Measurements from ENCODE around the gene TTC27.

The TTC27 gene

GRCh38 chr2:32802877-32803276 lies 175.0 kb downstream of the TTC27 start:
- Histone ChIP-seq H3K4me3 (ENCODE audit: low read depth, low read length) (no peak overlapping the region), H3K4me1 (0 out of 2 replicates have a peak, but pooled peaks cover 2% of the 10 kb centered on the region), H3K27me3 (no peaks in the 10 kb centered on the region), H3K9me3 (no peaks in the 10 kb centered on the region), H3K36me3 (no peaks in the 10 kb centered on the region)
- no peak for DNase-seq
- TF ChIP-seq CTCF (IDR thresholded peaks at IDR 0.05; ENCODE audit: low read depth, low read length): no peak

GRCh38 chr2:32804205-32804604 lies 176.4 kb downstream of the TTC27 start:
- DNase-seq: no peak
- Histone ChIP-seq H3K27me3 (no peaks in the 10 kb centered on the region), H3K36me3 (no peaks in the 10 kb centered on the region), H3K4me1 (0 out of 2 replicates have a peak, but pooled peaks cover 2% of the 10 kb centered on the region), H3K4me3 (ENCODE audit: low read depth, low read length) (no peak overlapping the region), H3K9me3 (no peaks in the 10 kb centered on the region)
- TF ChIP-seq CTCF (IDR thresholded peaks at IDR 0.05; ENCODE audit: low read depth, low read length): no peak

GRCh38 chr2:32805104-32806095 lies 177.6 kb downstream of the TTC27 start:
- Histone ChIP-seq H3K4me3 (ENCODE audit: low read depth, low read length) (no peak overlapping the region), H3K4me1 (0 out of 2 replicates have a peak, but pooled peaks cover 2% of the 10 kb centered on the region), H3K36me3 (no peaks in the 10 kb centered on the region), H3K9me3 (no peaks in the 10 kb centered on the region), H3K27me3 (no peaks in the 10 kb centered on the region)
- no peak for TF ChIP-seq CTCF (IDR thresholded peaks at IDR 0.05; ENCODE audit: low read depth, low read length)
- DNase-seq: no peak

GRCh38 chr2:32806857-32807256 lies 179.0 kb downstream of the TTC27 start:
- H3K4me3 ChIP-seq (ENCODE audit: low read depth, low read length): no peak overlapping the region
- no peaks in the 10 kb centered on the region for H3K27me3 ChIP-seq
- no peaks in the 10 kb centered on the region for H3K9me3 ChIP-seq
- H3K36me3 ChIP-seq: no peaks in the 10 kb centered on the region
- no peak for TF ChIP-seq CTCF (IDR thresholded peaks at IDR 0.05; ENCODE audit: low read depth, low read length)
- H3K4me1 ChIP-seq: 0 out of 2 replicates have a peak, but pooled peaks cover 2% of the 10 kb centered on the region
- DNase-seq: no peak

- Histone ChIP-seq H3K4me3 (ENCODE audit: low read depth, low read length) (no peak overlapping the region), H3K36me3 (no peaks in the 10 kb centered on the region), H3K4me1 (0 out of 2 replicates have a peak, but pooled peaks cover 2% of the 10 kb centered on the region), H3K9me3 (no peaks in the 10 kb centered on the region), H3K27me3 (no peaks in the 10 kb centered on the region)
- no peak for TF ChIP-seq CTCF (IDR thresholded peaks at IDR 0.05; ENCODE audit: low read depth, low read length)
- DNase-seq: no peak
Observed at GRCh38 chr2:32807662-32808061, 179.8 kb downstream of the TTC27 start.

Data from BE2C (cell line).